MM.1S (cell line): ENCODE results near the gene LRP5.

Experiments
- DNase-seq: peaks from one replicate; pipeline ENCODE4 v3.0.0-alpha.2; 2015
- H2AFZ ChIP-seq: fragments of 300-600 bp; sonication (generic); 2 replicates; pipeline ENCODE4 v1.6.0; 2016; ENCODE audit warnings: antibody characterized with exemption, low read length
- H3F3A ChIP-seq: fragments of 300-600 bp; sonication (generic); 2 replicates; pipeline ENCODE4 v1.6.1; 2016; ENCODE audit warnings: mild to moderate bottlenecking, antibody characterized with exemption, low read length, moderate library complexity, mixed read lengths; ENCODE audit not compliant: insufficient read depth
- H3K27ac ChIP-seq: fragments of 300-600 bp; sonication (generic); 2 replicates; pipeline ENCODE4 v1.5.1; 2016; ENCODE audit warnings: mild to moderate bottlenecking, low read length
- H3K27me3 ChIP-seq: fragments of 300-600 bp; sonication (generic); replicated peaks from 2 replicates; pipeline ENCODE4 v1.6.0; 2016; ENCODE audit warnings: low read length; ENCODE audit not compliant: insufficient read depth
- H3K36me3 ChIP-seq: fragments of 300-600 bp; sonication (generic); replicated peaks from 2 replicates; pipeline ENCODE4 v1.6.1; 2016; ENCODE audit warnings: mild to moderate bottlenecking, low read length, mixed read lengths; ENCODE audit not compliant: insufficient read depth
- H3K4me1 ChIP-seq: fragments of 300-600 bp; sonication (generic); 2 replicates; pipeline ENCODE4 v1.6.1; 2016; ENCODE audit warnings: low read length, mixed read lengths
- H3K4me2 ChIP-seq: fragments of 300-600 bp; sonication (generic); 2 replicates; pipeline ENCODE4 v1.6.0; 2016; ENCODE audit warnings: low read depth, low read length
- H3K4me3 ChIP-seq: fragments of 300-600 bp; sonication (generic); 2 replicates; pipeline ENCODE4 v1.5.1; 2016; ENCODE audit warnings: low read length, mixed read lengths
- H3K79me2 ChIP-seq: fragments of 300-600 bp; sonication (generic); 2 replicates; pipeline ENCODE4 v1.6.1; 2016; ENCODE audit warnings: mixed run types, low read length, mixed read lengths
- H3K9ac ChIP-seq: fragments of 300-600 bp; sonication (generic); 2 replicates; pipeline ENCODE4 v1.6.1; 2016; ENCODE audit warnings: low read length, mixed read lengths
- H3K9me2 ChIP-seq: fragments of 300-600 bp; sonication (generic); replicated peaks from 2 replicates; pipeline ENCODE4 v1.6.1; 2016; ENCODE audit warnings: mild to moderate bottlenecking, low read length, mixed read lengths; ENCODE audit not compliant: insufficient read depth
- H3K9me3 ChIP-seq: fragments of 300-600 bp; sonication (generic); replicated peaks from 2 replicates; pipeline ENCODE4 v1.6.1; 2016; ENCODE audit warnings: mild to moderate bottlenecking, low read length, mixed read lengths; ENCODE audit not compliant: insufficient read depth
- H4K20me1 ChIP-seq: fragments of 300-600 bp; sonication (generic); 2 replicates; pipeline ENCODE4 v1.6.1; 2016; ENCODE audit warnings: mild to moderate bottlenecking, low read length, moderate library complexity, mixed read lengths; ENCODE audit not compliant: insufficient read depth
- CTCF ChIP-seq: fragments of 300-600 bp; sonication (generic); IDR thresholded peaks from 2 replicates; pipeline ENCODE4 v1.5.1; 2016; ENCODE audit warnings: antibody characterized with exemption, low read length, mixed read lengths
- EZH2 ChIP-seq: fragments of 300-600 bp; sonication (generic); optimal IDR thresholded peaks from 2 replicates; pipeline ENCODE3; 2017; ENCODE audit warnings: low read depth, mild to moderate bottlenecking, antibody characterized with exemption, low read length, mixed read lengths
- EZH2phosphoT487 ChIP-seq: fragments of 300-600 bp; sonication (generic); IDR thresholded peaks from 2 replicates; pipeline ENCODE4 v1.6.1; 2018; ENCODE audit warnings: antibody characterized with exemption, low read length

Gene LRP5

GRCh38 chr11:68495872-68496271 is 183.5 kb downstream of the LRP5 start:
- no peak for TF ChIP-seq CTCF
- TF ChIP-seq EZH2 = no peak
- no peak for TF ChIP-seq EZH2phosphoT487
- Histone ChIP-seq H3K9me2 (no peaks in the 10 kb centered on the region), H3K9ac (no peak overlapping the region), H3K27me3 (no peaks in the 10 kb centered on the region), H4K20me1 (peaks cover 79% of the 10 kb centered on the region), H3K4me2 (no peak overlapping the region), H3K79me2 (peaks cover 96% of the 10 kb centered on the region), H3K36me3 (no peaks in the 10 kb centered on the region), H3F3A (no peaks in the 10 kb centered on the region), H3K9me3 (no peaks in the 10 kb centered on the region), H2AFZ (no peak overlapping the region), H3K27ac (no peak overlapping the region), H3K4me3 (no peak overlapping the region), H3K4me1 (no peaks in the 10 kb centered on the region)
- DNase-seq = no peak

GRCh38 chr11:68497761-68498160 is 185.4 kb downstream of the LRP5 start:
- H4K20me1 ChIP-seq = peaks cover 78% of the 10 kb centered on the region
- no peaks in the 10 kb centered on the region for H3K4me1 ChIP-seq
- H3K27me3 ChIP-seq = no peaks in the 10 kb centered on the region
- no peak overlapping the region for H2AFZ ChIP-seq
- no peaks in the 10 kb centered on the region for H3K36me3 ChIP-seq
- no peak overlapping the region for H3K4me2 ChIP-seq
- no peak overlapping the region for H3K4me3 ChIP-seq
- no peak for DNase-seq
- no peaks in the 10 kb centered on the region for H3F3A ChIP-seq
- no peak overlapping the region for H3K27ac ChIP-seq
- H3K9me3 ChIP-seq = no peaks in the 10 kb centered on the region
- no peaks in the 10 kb centered on the region for H3K9me2 ChIP-seq
- peaks cover 96% of the 10 kb centered on the region for H3K79me2 ChIP-seq
- TF ChIP-seq EZH2phosphoT487 (no peak), EZH2 (no peak), CTCF (no peak)
- H3K9ac ChIP-seq = no peak overlapping the region

GRCh38 chr11:68498321-68498720 is 185.9 kb downstream of the LRP5 start:
- Histone ChIP-seq H3K36me3 (no peaks in the 10 kb centered on the region), H2AFZ (no peak overlapping the region), H3K9me3 (no peaks in the 10 kb centered on the region), H3F3A (no peaks in the 10 kb centered on the region), H3K4me3 (no peak overlapping the region), H3K9ac (no peak overlapping the region), H3K79me2 (peaks cover 96% of the 10 kb centered on the region), H3K27ac (no peak overlapping the region), H3K9me2 (no peaks in the 10 kb centered on the region), H3K27me3 (no peaks in the 10 kb centered on the region), H3K4me2 (no peak overlapping the region), H4K20me1 (peaks cover 77% of the 10 kb centered on the region), H3K4me1 (no peaks in the 10 kb centered on the region)
- DNase-seq = no peak
- TF ChIP-seq EZH2 = no peak
- no peak for TF ChIP-seq CTCF
- no peak for TF ChIP-seq EZH2phosphoT487
